Measurements from ENCODE around the gene CEP57L1.

Gene CEP57L1

DNA sequence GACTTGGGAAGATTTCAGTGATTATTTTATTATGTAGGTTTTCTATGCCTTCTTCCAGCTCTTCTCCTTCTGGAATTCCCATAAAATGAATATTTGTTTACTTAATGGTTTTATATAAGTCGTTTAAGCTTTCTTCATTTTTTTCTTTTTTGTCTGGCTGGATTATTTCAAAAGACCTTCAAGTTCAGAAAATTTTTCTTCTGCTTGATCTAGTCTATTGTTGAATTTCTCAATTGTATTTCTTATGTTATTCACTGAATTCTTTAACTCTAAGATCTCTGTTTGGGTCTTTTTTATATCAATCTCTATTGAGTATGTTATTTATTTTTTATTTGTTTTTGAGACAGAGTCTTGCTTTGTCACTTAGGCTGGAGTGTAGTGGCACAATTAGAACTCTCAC, 117.4 kb downstream of the CEP57L1 start:
- no peaks in the 10 kb centered on the region for H3K79me2 ChIP-seq (ENCODE audit: insufficient read depth, low read depth)
- H3K27ac ChIP-seq: no peak overlapping the region
- H3K4me2 ChIP-seq: no peak overlapping the region
- no peaks in the 10 kb centered on the region for H3K36me3 ChIP-seq (ENCODE audit: insufficient read depth)
- no peak overlapping the region for H3K9ac ChIP-seq
- H3K4me1 ChIP-seq (ENCODE audit: low read depth, poor library complexity, severe bottlenecking): no peaks in the 10 kb centered on the region
- TF ChIP-seq, protein P1, sequence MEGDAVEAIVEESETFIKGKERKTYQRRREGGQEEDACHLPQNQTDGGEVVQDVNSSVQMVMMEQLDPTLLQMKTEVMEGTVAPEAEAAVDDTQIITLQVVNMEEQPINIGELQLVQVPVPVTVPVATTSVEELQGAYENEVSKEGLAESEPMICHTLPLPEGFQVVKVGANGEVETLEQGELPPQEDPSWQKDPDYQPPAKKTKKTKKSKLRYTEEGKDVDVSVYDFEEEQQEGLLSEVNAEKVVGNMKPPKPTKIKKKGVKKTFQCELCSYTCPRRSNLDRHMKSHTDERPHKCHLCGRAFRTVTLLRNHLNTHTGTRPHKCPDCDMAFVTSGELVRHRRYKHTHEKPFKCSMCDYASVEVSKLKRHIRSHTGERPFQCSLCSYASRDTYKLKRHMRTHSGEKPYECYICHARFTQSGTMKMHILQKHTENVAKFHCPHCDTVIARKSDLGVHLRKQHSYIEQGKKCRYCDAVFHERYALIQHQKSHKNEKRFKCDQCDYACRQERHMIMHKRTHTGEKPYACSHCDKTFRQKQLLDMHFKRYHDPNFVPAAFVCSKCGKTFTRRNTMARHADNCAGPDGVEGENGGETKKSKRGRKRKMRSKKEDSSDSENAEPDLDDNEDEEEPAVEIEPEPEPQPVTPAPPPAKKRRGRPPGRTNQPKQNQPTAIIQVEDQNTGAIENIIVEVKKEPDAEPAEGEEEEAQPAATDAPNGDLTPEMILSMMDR (conservative IDR thresholded peaks at IDR 0.05; ENCODE audit: low read depth, low read length): no peak
- no peaks in the 10 kb centered on the region for H4K20me1 ChIP-seq (ENCODE audit: insufficient read depth)
- H3K27me3 ChIP-seq (ENCODE audit: insufficient read depth, low read depth): no peaks in the 10 kb centered on the region
- no peak overlapping the region for H3K4me3 ChIP-seq (IDR thresholded peaks at IDR 0.05; ENCODE audit: insufficient read depth, low read depth, low read length)
- H2AFZ ChIP-seq (ENCODE audit: low read depth): no peak overlapping the region

Data from KMS-11 (cell line).